SK-N-MC (cell line): Measurements from ENCODE around the gene TRPC4AP.
A peak's percentile ranks its signal among the peaks of the same experiment; 100 is the strongest.
"Not testable (repeated sequence)": the region's sequence is repeated elsewhere in the genome, so short reads cannot be mapped to it uniquely, and the experiment has no call there.

Source experiments
- DNase-seq: peaks from one replicate; pipeline ENCODE4 v3.0.0-alpha.2; 2011; ENCODE audit warnings: low read depth, low spot score
- H3K27ac ChIP-seq: fragments of 200-600 bp; sonication (generic); 2 replicates; pipeline ENCODE4 v1.5.1; 2016; ENCODE audit warnings: mixed run types
- H3K36me3 ChIP-seq: fragments of 200-600 bp; sonication (generic); 2 replicates; pipeline ENCODE4 v1.6.1; 2017; ENCODE audit warnings: antibody characterized with exemption, low read length, mixed read lengths; ENCODE audit not compliant: insufficient read depth
- H3K4me3 ChIP-seq: fragments of 200-600 bp; sonication (generic); 2 replicates; pipeline ENCODE4 v1.5.1; 2016
- H3K9ac ChIP-seq: fragments of 200-600 bp; sonication (generic); 2 replicates; pipeline ENCODE4 v1.8.0; 2017; ENCODE audit warnings: mixed run types, mixed read lengths; ENCODE audit not compliant: insufficient read length
- H3K9me3 ChIP-seq: fragments of 200-600 bp; sonication (generic); 2 replicates; pipeline ENCODE4 v1.6.1; 2017; ENCODE audit warnings: low read depth, mild to moderate bottlenecking, antibody characterized with exemption, low read length, moderate library complexity, mixed read lengths
- EZH2 ChIP-seq: fragments of 200-600 bp; sonication (generic); IDR thresholded peaks from one replicate; pipeline ENCODE4 v1.6.1; 2017; ENCODE audit warnings: antibody characterized with exemption
- FOXP2 ChIP-seq: optimal IDR thresholded peaks from 2 replicates; pipeline ENCODE3; 2011; ENCODE audit warnings: mild to moderate bottlenecking, moderate library complexity; ENCODE audit not compliant: insufficient read depth; ENCODE audit errors: extremely low read length, control extremely low read depth
- POLR2AphosphoS5 ChIP-seq: IDR thresholded peaks from 2 replicates; pipeline ENCODE4 v1.6.1; 2012; ENCODE audit warnings: mild to moderate bottlenecking, low read depth, low read length, borderline replicate concordance

Gene TRPC4AP

GRCh38 chr20:35055445-35056276, 36.9 kb downstream of the TRPC4AP start:
- peaks cover 12% of the 10 kb centered on the region; the same call in 1 of the 2 replicates for H3K36me3 ChIP-seq
- no peak overlapping the region for H3K4me3 ChIP-seq
- no peak overlapping the region for H3K9ac ChIP-seq
- no peak for DNase-seq
- no peaks in the 10 kb centered on the region for H3K9me3 ChIP-seq
- no peak for TF ChIP-seq FOXP2
- no peak for TF ChIP-seq POLR2AphosphoS5
- TF ChIP-seq EZH2: no peak
- peak overlapping the region; percentile 40 for H3K27ac ChIP-seq

- no peak for TF ChIP-seq EZH2
- no peak for TF ChIP-seq POLR2AphosphoS5
- no peak for TF ChIP-seq FOXP2
- H3K4me3 ChIP-seq: no peak overlapping the region
- no peak for DNase-seq
- H3K9ac ChIP-seq: no peak overlapping the region
- peaks cover 13% of the 10 kb centered on the region for H3K36me3 ChIP-seq
- peak overlapping the region; percentile 84; the same call in 1 of the 2 replicates for H3K27ac ChIP-seq
- no peaks in the 10 kb centered on the region for H3K9me3 ChIP-seq
These were observed 37.8 kb downstream of the TRPC4AP start for GRCh38 chr20:35054814-35055213.

GRCh38 chr20:35052616-35053015, 40.0 kb downstream of the TRPC4AP start:
- Histone ChIP-seq H3K36me3 (peaks cover 22% of the 10 kb centered on the region), H3K27ac (peak overlapping the region; percentile 84; the same call in 1 of the 2 replicates), H3K4me3 (peak overlapping the region; percentile 25; the same call in 1 of the 2 replicates)
- not testable (repeated sequence) for H3K9me3 ChIP-seq, H3K9ac ChIP-seq
- DNase-seq: peak; percentile 22

- H3K36me3 ChIP-seq: peaks cover 26% of the 10 kb centered on the region
- H3K9me3 ChIP-seq: no peaks in the 10 kb centered on the region
- no peak overlapping the region for H3K9ac ChIP-seq
- no peak overlapping the region; the same call in 1 of the 2 replicates for H3K27ac ChIP-seq
- no peak overlapping the region for H3K4me3 ChIP-seq
- no peak for DNase-seq
- TF ChIP-seq EZH2 (no peak), FOXP2 (no peak), POLR2AphosphoS5 (no peak)
These were observed 42.7 kb downstream of the TRPC4AP start for GRCh38 chr20:35049776-35050352.

GRCh38 chr20:35048739-35049138, 43.9 kb downstream of the TRPC4AP start:
- no peak overlapping the region for H3K9ac ChIP-seq
- peaks cover 34% of the 10 kb centered on the region for H3K36me3 ChIP-seq
- no peaks in the 10 kb centered on the region for H3K9me3 ChIP-seq
- no peak for DNase-seq
- H3K27ac ChIP-seq: no peak overlapping the region
- no peak overlapping the region for H3K4me3 ChIP-seq
- no peak for TF ChIP-seq FOXP2
- TF ChIP-seq POLR2AphosphoS5: no peak
- no peak for TF ChIP-seq EZH2

- H3K9me3 ChIP-seq: no peaks in the 10 kb centered on the region
- no peak for TF ChIP-seq POLR2AphosphoS5
- TF ChIP-seq EZH2: no peak
- TF ChIP-seq FOXP2: no peak
- peaks cover 29% of the 10 kb centered on the region for H3K36me3 ChIP-seq
- no peak for DNase-seq
- H3K27ac ChIP-seq: no peak overlapping the region
- H3K4me3 ChIP-seq: no peak overlapping the region
- no peak overlapping the region for H3K9ac ChIP-seq
These were observed 50.3 kb downstream of the TRPC4AP start for GRCh38 chr20:35042268-35042667.

GRCh38 chr20:35040646-35041045, 52.0 kb downstream of the TRPC4AP start:
- no peak overlapping the region for H3K9ac ChIP-seq
- H3K36me3 ChIP-seq: peaks cover 25% of the 10 kb centered on the region
- TF ChIP-seq POLR2AphosphoS5 (no peak), FOXP2 (no peak), EZH2 (no peak)
- no peaks in the 10 kb centered on the region for H3K9me3 ChIP-seq
- no peak overlapping the region for H3K27ac ChIP-seq
- DNase-seq: no peak
- no peak overlapping the region for H3K4me3 ChIP-seq

GRCh38 chr20:35039846-35040489, 52.6 kb downstream of the TRPC4AP start:
- H3K4me3 ChIP-seq: no peak overlapping the region
- no peak overlapping the region for H3K9ac ChIP-seq
- no peaks in the 10 kb centered on the region for H3K9me3 ChIP-seq
- TF ChIP-seq FOXP2: no peak
- TF ChIP-seq EZH2: no peak
- no peak for TF ChIP-seq POLR2AphosphoS5
- H3K27ac ChIP-seq: no peak overlapping the region
- DNase-seq: no peak
- peaks cover 31% of the 10 kb centered on the region for H3K36me3 ChIP-seq
